Liver (tissue), 9 donors: ENCODE measurements around the gene LPO. TPM values are rescaled to one million over a fixed set of nuclear protein-coding genes. Genes with fewer than 3 reads are reported as not detected.

Experiments used
- DNase-seq: peaks from one replicate; pipeline ENCODE4 v3.0.0-alpha.2; 2017; ENCODE audit warnings: low spot score
- H3K27ac ChIP-seq, 2 donors: one replicate each; pipeline ENCODE4 v1.7.0; 2013; ENCODE audit warnings: inconsistent platforms in 2 of 2, low read length in 2 of 2, control low read depth in 1 of 2, low read depth in 1 of 2, mild to moderate bottlenecking in 1 of 2
- H3K27me3 ChIP-seq, 4 donors: one replicate each; pipeline versions ENCODE4 v1.6.1 to v1.7.0; 2013; ENCODE audit warnings: low read length in 3 of 4, inconsistent platforms in 1 of 4, mild to moderate bottlenecking in 1 of 4, moderate library complexity in 1 of 4; ENCODE audit not compliant: control insufficient read depth in 4 of 4, insufficient read depth in 4 of 4
- H3K36me3 ChIP-seq, 4 donors: one replicate each; pipeline versions ENCODE4 v1.6.1 to v1.7.0; 2013; ENCODE audit warnings: low read length in 3 of 4, mild to moderate bottlenecking in 3 of 4, low read depth in 1 of 4, moderate library complexity in 1 of 4; ENCODE audit not compliant: control insufficient read depth in 4 of 4, insufficient read depth in 3 of 4
- H3K4me1 ChIP-seq, 4 donors: one replicate each; pipeline versions ENCODE4 v1.6.1 to v1.7.0; 2013; ENCODE audit warnings: low read length in 3 of 4, mild to moderate bottlenecking in 3 of 4, moderate library complexity in 1 of 4; ENCODE audit not compliant: control insufficient read depth in 4 of 4, insufficient read depth in 4 of 4
- H3K4me3 ChIP-seq, 3 donors: one replicate each; pipeline versions ENCODE4 v1.6.1 to v1.7.0; 2013; ENCODE audit warnings: low read length in 3 of 3, control low read depth in 1 of 3, low read depth in 1 of 3, mild to moderate bottlenecking in 1 of 3
- H3K9ac ChIP-seq, 2 donors: one replicate each; pipeline ENCODE4 v1.7.0; 2013; ENCODE audit warnings: low read length in 2 of 2, mild to moderate bottlenecking in 2 of 2, moderate library complexity in 2 of 2, control low read depth in 1 of 2, low read depth in 1 of 2
- H3K9me3 ChIP-seq, 4 donors: one replicate each; pipeline versions ENCODE4 v1.6.1 to v1.7.0; 2013; ENCODE audit warnings: low read length in 3 of 4; ENCODE audit not compliant: control insufficient read depth in 4 of 4
- CTCF ChIP-seq: fragments of 150-350 bp; IDR thresholded peaks from 2 replicates; pipeline ENCODE4 v1.5.1; 2017; ENCODE audit warnings: improper control_type of control experiment, low read depth, low read length; ENCODE audit not compliant: missing input control
- EGR1 ChIP-seq, 2 donors: IDR thresholded peaks; 2 replicates each; pipeline ENCODE4 v1.6.1; 2016 to 2018; ENCODE audit warnings: antibody characterized with exemption in 2 of 2, low read depth in 2 of 2
- FOXA1 ChIP-seq: IDR thresholded peaks from 2 replicates; pipeline ENCODE4 v1.6.1; 2016; ENCODE audit warnings: antibody characterized with exemption
- FOXA2 ChIP-seq: IDR thresholded peaks from 2 replicates; pipeline ENCODE4 v1.6.1; 2016; ENCODE audit warnings: antibody characterized with exemption
- GABPA ChIP-seq, 2 donors: IDR thresholded peaks in 1 of 2; conservative IDR thresholded peaks in 1 of 2; 2 replicates each; pipeline ENCODE4 v1.6.1; 2016; ENCODE audit warnings: antibody characterized with exemption in 2 of 2, mild to moderate bottlenecking in 1 of 2, moderate library complexity in 1 of 2
- HNF4A ChIP-seq, 2 donors: conservative IDR thresholded peaks; 2 replicates each; pipeline ENCODE4 v1.6.1; 2016; ENCODE audit warnings: antibody characterized with exemption in 2 of 2, mild to moderate bottlenecking in 2 of 2
- HNF4G ChIP-seq: IDR thresholded peaks from 2 replicates; pipeline ENCODE4 v1.6.1; 2016; ENCODE audit warnings: antibody characterized with exemption
- JUND ChIP-seq, 2 donors: IDR thresholded peaks; 2 replicates each; pipeline ENCODE4 v1.6.1; 2016; ENCODE audit warnings: antibody characterized with exemption in 2 of 2
- MAX ChIP-seq: IDR thresholded peaks from 2 replicates; pipeline ENCODE4 v1.6.1; 2016; ENCODE audit warnings: antibody characterized with exemption
- NR2F2 ChIP-seq: IDR thresholded peaks from 2 replicates; pipeline ENCODE4 v1.6.1; 2016; ENCODE audit warnings: antibody characterized with exemption
- RAD21 ChIP-seq, 2 donors: IDR thresholded peaks; 2 replicates each; pipeline ENCODE4 v1.6.1; 2016; ENCODE audit warnings: antibody characterized with exemption in 2 of 2, mild to moderate bottlenecking in 2 of 2
- REST ChIP-seq: IDR thresholded peaks from 2 replicates; pipeline ENCODE4 v1.6.1; 2016; ENCODE audit warnings: antibody characterized with exemption, mild to moderate bottlenecking
- RXRA ChIP-seq, 2 donors: IDR thresholded peaks; 2 replicates each; pipeline ENCODE4 v1.6.1; 2017 to 2018; ENCODE audit warnings: antibody characterized with exemption in 2 of 2, mild to moderate bottlenecking in 1 of 2
- SP1 ChIP-seq: IDR thresholded peaks from 2 replicates; pipeline ENCODE4 v1.6.1; 2018; ENCODE audit warnings: antibody characterized with exemption, mild to moderate bottlenecking
- TAF1 ChIP-seq: conservative IDR thresholded peaks from 2 replicates; pipeline ENCODE4 v1.6.1; 2016; ENCODE audit warnings: antibody characterized with exemption, mild to moderate bottlenecking
- YY1 ChIP-seq: IDR thresholded peaks from 2 replicates; pipeline ENCODE4 v1.6.1; 2016; ENCODE audit warnings: antibody characterized with exemption, mild to moderate bottlenecking
- WGBS: extraction: QIAGEN DNeasy Blood & Tissue Kit; methylation state at CpG from one replicate; pipeline ENCODE4 v1.1.7; 2013; 5-methylcytosine and 5-hydroxymethylcytosine counted together
- polyA plus RNA-seq, 2 donors: library from polyadenylated mRNA; stranded (reverse) in 1 of 2; unstranded in 1 of 2; fragments of 200-250 nt in 1 of 2; fragments of >200 nt in 1 of 2; fragmentation: Nextera tagmentation in 1 of 2; extraction: Ambion mirVana in 1 of 2; gene quantifications; one replicate each; pipeline versions ENCODE4 v1.2.1 to v1.2.3, GENCODE V29; 2013 to 2015
- total RNA-seq, 2 donors: library from RNA; depleted of rRNA; stranded (reverse); fragments of >200 nt; gene quantifications; one replicate each; pipeline ENCODE4 v1.2.3, GENCODE V29; 2014
- TF ChIP-seq, protein P1 (sequence below): IDR thresholded peaks from 2 replicates; pipeline ENCODE4 v1.6.1; 2016; ENCODE audit warnings: antibody characterized with exemption
- TF ChIP-seq, protein P2 (sequence below): IDR thresholded peaks from 2 replicates; pipeline ENCODE4 v1.6.1; 2016; ENCODE audit warnings: antibody characterized with exemption
- donor health status: healthy.
- donor health status: healthy.
- donor health status: healthy.
- donor health status: healthy.
- donor health status: healthy.

The LPO gene
- total and polyA plus RNA-seq, 4 donors: not detected

DNA sequence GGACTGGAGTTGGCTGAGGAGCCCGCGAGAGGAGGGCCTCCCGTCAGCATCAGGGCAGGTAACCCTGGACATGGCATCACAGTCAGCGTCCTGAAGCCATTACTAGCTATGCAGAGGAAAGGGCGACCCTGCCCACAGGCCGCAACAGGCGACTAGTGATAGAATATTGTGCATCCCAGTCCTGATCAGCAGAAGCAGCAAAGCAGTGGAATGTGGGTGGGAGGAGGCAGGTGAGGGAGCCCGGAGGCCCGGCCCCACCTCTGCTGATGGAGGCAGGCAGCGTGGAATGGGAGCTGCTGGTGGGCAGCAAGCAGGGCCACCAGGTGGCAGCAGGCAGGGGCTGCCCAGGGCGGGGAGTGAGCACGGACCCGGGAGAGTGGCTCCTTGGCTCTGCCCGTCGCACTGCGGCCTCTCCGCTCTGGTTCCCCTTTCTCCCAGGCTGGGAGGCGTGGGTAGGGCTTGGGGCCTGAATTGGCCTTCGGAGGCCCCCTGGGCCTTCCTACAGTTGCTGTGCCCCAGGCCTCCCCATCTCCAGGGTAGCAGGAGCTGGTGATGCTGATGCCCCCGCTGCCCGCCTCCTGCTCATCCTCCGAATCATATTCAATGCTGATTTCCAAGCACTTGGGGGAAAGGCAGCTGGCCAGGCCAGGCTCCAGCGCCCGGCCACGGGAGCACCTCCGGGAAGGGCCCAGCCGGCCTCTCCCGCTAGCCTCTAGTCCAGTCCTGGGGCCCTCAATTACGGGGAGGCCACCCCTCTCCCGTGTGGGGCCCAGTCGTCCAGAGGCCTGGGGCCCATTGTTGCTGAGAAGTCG, 70.0 kb downstream of the LPO start:
- Histone ChIP-seq H3K27me3 (no peaks in the 10 kb centered on the region), H3K9me3 (no peaks in the 10 kb centered on the region), H3K4me3 (no peak overlapping the region), H3K27ac (no peak overlapping the region), H3K9ac (no peak overlapping the region), H3K36me3 (no peaks in the 10 kb centered on the region), H3K4me1 (no peaks in the 10 kb centered on the region)
- TF ChIP-seq FOXA1 (no peak), CTCF (no peak), FOXA2 (no peak), RAD21 (IDR thresholded peaks at IDR 0.05) (peak in 1 of 2 donors; percentile 29), HNF4G (no peak), YY1 (no peak)
- 85% methylated on average over 32 of the region's 32 CpGs for WGBS
- peak; percentile 36 for DNase-seq

GRCh38 chr17:58308985-58309917, 70.9 kb downstream of the LPO start:
- Histone ChIP-seq H3K4me1 (no peaks in the 10 kb centered on the region), H3K27ac (no peak overlapping the region), H3K9ac (no peak overlapping the region), H3K36me3 (no peaks in the 10 kb centered on the region), H3K9me3 (no peaks in the 10 kb centered on the region), H3K27me3 (no peaks in the 10 kb centered on the region), H3K4me3 (no peak overlapping the region)
- no peak for TF ChIP-seq JUND (IDR thresholded peaks at IDR 0.05)
- no peak for TF ChIP-seq NR2F2
- 89% methylated on average over 21 of the region's 21 CpGs for WGBS
- no peak for DNase-seq

- H3K9me3 ChIP-seq: no peaks in the 10 kb centered on the region
- no peak overlapping the region for H3K27ac ChIP-seq
- no peaks in the 10 kb centered on the region for H3K4me1 ChIP-seq
- WGBS: 83% methylated on average over 5 of the region's 5 CpGs
- DNase-seq: no peak
- no peaks in the 10 kb centered on the region for H3K36me3 ChIP-seq
- no peak overlapping the region for H3K9ac ChIP-seq
- H3K4me3 ChIP-seq: no peak overlapping the region
- no peaks in the 10 kb centered on the region for H3K27me3 ChIP-seq
- no peak for TF ChIP-seq RAD21 (IDR thresholded peaks at IDR 0.05)
- TF ChIP-seq HNF4G: no peak
- TF ChIP-seq NR2F2: no peak
- no peak for TF ChIP-seq HNF4A (conservative IDR thresholded peaks at IDR 0.05)
- no peak for TF ChIP-seq EGR1 (IDR thresholded peaks at IDR 0.05; ENCODE audit: low read depth in 2 of 2)
- TF ChIP-seq FOXA2: no peak
- TF ChIP-seq GABPA (IDR thresholded peaks at IDR 0.05 in 1 of 2, conservative IDR thresholded peaks at IDR 0.05 in 1 of 2): no peak
- TF ChIP-seq, protein P1, sequence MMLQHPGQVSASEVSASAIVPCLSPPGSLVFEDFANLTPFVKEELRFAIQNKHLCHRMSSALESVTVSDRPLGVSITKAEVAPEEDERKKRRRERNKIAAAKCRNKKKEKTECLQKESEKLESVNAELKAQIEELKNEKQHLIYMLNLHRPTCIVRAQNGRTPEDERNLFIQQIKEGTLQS: no peak
- TF ChIP-seq YY1: no peak
- TF ChIP-seq SP1: no peak
- TF ChIP-seq TAF1: no peak
- TF ChIP-seq JUND (IDR thresholded peaks at IDR 0.05): no peak
- TF ChIP-seq, protein P2, sequence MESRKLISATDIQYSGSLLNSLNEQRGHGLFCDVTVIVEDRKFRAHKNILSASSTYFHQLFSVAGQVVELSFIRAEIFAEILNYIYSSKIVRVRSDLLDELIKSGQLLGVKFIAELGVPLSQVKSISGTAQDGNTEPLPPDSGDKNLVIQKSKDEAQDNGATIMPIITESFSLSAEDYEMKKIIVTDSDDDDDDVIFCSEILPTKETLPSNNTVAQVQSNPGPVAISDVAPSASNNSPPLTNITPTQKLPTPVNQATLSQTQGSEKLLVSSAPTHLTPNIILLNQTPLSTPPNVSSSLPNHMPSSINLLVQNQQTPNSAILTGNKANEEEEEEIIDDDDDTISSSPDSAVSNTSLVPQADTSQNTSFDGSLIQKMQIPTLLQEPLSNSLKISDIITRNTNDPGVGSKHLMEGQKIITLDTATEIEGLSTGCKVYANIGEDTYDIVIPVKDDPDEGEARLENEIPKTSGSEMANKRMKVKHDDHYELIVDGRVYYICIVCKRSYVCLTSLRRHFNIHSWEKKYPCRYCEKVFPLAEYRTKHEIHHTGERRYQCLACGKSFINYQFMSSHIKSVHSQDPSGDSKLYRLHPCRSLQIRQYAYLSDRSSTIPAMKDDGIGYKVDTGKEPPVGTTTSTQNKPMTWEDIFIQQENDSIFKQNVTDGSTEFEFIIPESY: no peak
- no peak for TF ChIP-seq REST
- no peak for TF ChIP-seq MAX
- TF ChIP-seq RXRA (IDR thresholded peaks at IDR 0.05): no peak
- no peak for TF ChIP-seq FOXA1
Observed at GRCh38 chr17:58309918-58310259, 71.5 kb downstream of the LPO start.
